Inflammatory macrophage treated with lipopolysaccharide for 1 hour (primary cell): ENCODE results near the gene PPP1R9B.

Experiments
- DNase-seq, 2 donors: peaks; one replicate each; pipeline ENCODE4 v3.0.0-alpha.2; 2020 to 2022

PPP1R9B gene

DNA sequence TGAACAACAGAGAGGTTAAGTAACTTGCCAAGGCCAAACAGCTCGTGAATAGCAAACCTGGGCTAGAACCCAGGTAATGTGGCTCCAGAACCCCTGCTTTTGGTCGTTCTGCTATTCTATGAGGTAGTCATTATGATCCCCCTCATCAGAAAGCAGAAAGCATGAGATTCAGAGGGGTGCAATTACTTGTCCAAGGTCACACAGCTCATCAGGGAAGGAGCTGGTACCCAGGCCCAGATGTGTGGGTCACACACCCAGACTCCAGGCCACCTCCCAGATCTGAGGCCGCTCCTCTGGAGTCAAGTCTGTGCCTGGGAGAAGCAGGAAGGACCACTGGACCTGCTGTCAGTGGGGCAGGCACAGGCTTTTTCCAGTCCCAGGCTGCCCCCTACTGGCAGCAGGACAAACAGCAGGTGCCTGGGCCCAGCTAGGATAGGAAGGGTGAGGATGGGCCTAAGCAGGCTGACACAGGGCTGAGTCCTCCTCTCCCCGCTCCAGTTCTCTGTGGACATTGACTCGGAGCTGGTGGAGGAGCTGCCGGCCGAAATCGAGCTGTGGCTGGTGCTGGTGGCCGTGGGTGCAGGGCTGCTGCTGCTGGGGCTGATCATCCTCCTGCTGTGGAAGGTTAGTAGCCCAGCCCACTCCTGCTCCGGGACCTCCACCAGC is 63.1 kb downstream of the PPP1R9B start:
- DNase-seq: peak; percentile 52 to 86
